ENCODE results near the gene ETHE1. TPM values are rescaled to one million over a fixed set of nuclear protein-coding genes. Genes with fewer than 3 reads are reported as not detected.
A peak's percentile ranks its signal among the peaks of the same experiment; 100 is the strongest.

ETHE1 gene
- total and polyA plus RNA-seq, 2 donors (not counting 1 experiment from before 2014, with no cell fraction given), result 16.0 to 39.4 TPM

- no peaks in the 10 kb centered on the region for H3K9me3 Mint-ChIP-seq (ENCODE audit: insufficient read depth)
- Histone ChIP-seq H3K36me3 (replicated peaks in 1 of 2; ENCODE audit: control extremely low read depth in 1 of 2, control insufficient read depth in 1 of 2, extremely low read depth in 1 of 2, insufficient read depth in 2 of 2, low read length in 1 of 2) (no peaks in the 10 kb centered on the region), H3K9me3 (ENCODE audit: control extremely low read depth in 1 of 3, control insufficient read depth in 2 of 3, insufficient read depth in 1 of 3, low read length in 2 of 3) (peaks cover 0 to 22% (median 0%) of the 10 kb centered on the region in 3 donors), H3K27me3 (replicated peaks in 1 of 4; ENCODE audit: control extremely low read depth in 1 of 4, control insufficient read depth in 3 of 4, insufficient read depth in 4 of 4, low read length in 3 of 4) (peaks cover 0 to 12% (median 5%) of the 10 kb centered on the region in 4 experiments), H3K9ac (ENCODE audit: low read length) (peak overlapping the region; percentile 82), H2AFZ (ENCODE audit: insufficient read depth, low read depth, low read length, poor library complexity, severe bottlenecking) (peak overlapping the region; percentile 84), H3K79me2 (ENCODE audit: control insufficient read depth, insufficient read depth, low read length) (no peaks in the 10 kb centered on the region), H4K20me1 (ENCODE audit: control insufficient read depth, insufficient read depth, low read length, poor library complexity, severe bottlenecking) (no peaks in the 10 kb centered on the region), H3K4me1 (ENCODE audit: control insufficient read depth in 2 of 2, insufficient read depth in 2 of 2, low read length in 2 of 2) (peaks cover 8 to 14% of the 10 kb centered on the region in 2 donors), H3K4me2 (replicated peaks; ENCODE audit: low read depth, low read length, poor library complexity, severe bottlenecking) (peak overlapping the region; percentile 96), H3K4me3 (ENCODE audit: control extremely low read depth in 1 of 5, extremely low read depth in 1 of 5, insufficient read depth in 1 of 5, low read depth in 2 of 5, low read length in 4 of 5) (peak overlapping the region; percentile 13 to 96 (median 77)), H3K27ac (ENCODE audit: low read length in 2 of 2) (peak overlapping the region; percentile 30 to 40)
- intact Hi-C loops (cut with micrococcal nuclease), result loop anchor here (1.0 to 5.0 kb wide), 2 partner anchors 53 to 155 kb away; partner anchors contain the start of gene ZNF428
- TF ChIP-seq, protein P1, sequence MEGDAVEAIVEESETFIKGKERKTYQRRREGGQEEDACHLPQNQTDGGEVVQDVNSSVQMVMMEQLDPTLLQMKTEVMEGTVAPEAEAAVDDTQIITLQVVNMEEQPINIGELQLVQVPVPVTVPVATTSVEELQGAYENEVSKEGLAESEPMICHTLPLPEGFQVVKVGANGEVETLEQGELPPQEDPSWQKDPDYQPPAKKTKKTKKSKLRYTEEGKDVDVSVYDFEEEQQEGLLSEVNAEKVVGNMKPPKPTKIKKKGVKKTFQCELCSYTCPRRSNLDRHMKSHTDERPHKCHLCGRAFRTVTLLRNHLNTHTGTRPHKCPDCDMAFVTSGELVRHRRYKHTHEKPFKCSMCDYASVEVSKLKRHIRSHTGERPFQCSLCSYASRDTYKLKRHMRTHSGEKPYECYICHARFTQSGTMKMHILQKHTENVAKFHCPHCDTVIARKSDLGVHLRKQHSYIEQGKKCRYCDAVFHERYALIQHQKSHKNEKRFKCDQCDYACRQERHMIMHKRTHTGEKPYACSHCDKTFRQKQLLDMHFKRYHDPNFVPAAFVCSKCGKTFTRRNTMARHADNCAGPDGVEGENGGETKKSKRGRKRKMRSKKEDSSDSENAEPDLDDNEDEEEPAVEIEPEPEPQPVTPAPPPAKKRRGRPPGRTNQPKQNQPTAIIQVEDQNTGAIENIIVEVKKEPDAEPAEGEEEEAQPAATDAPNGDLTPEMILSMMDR (IDR thresholded peaks at IDR 0.05), result no peak
- TF ChIP-seq EZH2 (IDR thresholded peaks at IDR 0.05; ENCODE audit: borderline replicate concordance, insufficient read depth, low read depth, low read length, poor library complexity, severe bottlenecking), result no peak
- peak overlapping the region; percentile 97 for H3K4me3 Mint-ChIP-seq
- CTCF ChIA-PET, result interaction anchor here (0.8 to 3.6 kb wide), 10 partner anchors 9 to 132 kb away, joined by 3 to 21 read pairs (median 8); partner anchors contain the start of genes IRGQ, ZNF575 and ZNF576
- WGBS (ENCODE audit: insufficient coverage), result 8% methylated on average over 27 of the region's 33 CpGs
- peaks cover 4% of the 10 kb centered on the region for H3K27me3 Mint-ChIP-seq
- H3K27ac Mint-ChIP-seq, result peak overlapping the region; percentile 85
- H3K4me1 Mint-ChIP-seq, result peaks cover 15% of the 10 kb centered on the region
- peak; percentile 25 for ATAC-seq (ENCODE audit: low read depth)
- POLR2A ChIA-PET, result interaction anchor here (0.5 to 2.1 kb wide), 5 partner anchors 24 to 313 kb away, joined by 3 to 13 read pairs (median 3); partner anchors contain the start of genes PHLDB3 and ZNF575
- no peak for DNase-seq
Observed at GRCh38 chr19:43464134-43464775, 62.7 kb downstream of the ETHE1 start.

All from B cell (primary cell).